MCF 10A (cell line): Measurements from ENCODE around the gene DCLRE1B. TPM values are rescaled to one million over a fixed set of nuclear protein-coding genes. Genes with fewer than 3 reads are reported as not detected.

ENCODE experiments used
- BruUV-seq: library from RNA; stranded (reverse); fragments of 400-500 nt; replicated peaks from 2 replicates; lab custom pipeline; 2021; lab: Mats Ljungman, UMichigan
- CTCF ChIA-PET: fragments of 300-600 bp; sonication (Branson Sonifier 250); formaldehyde crosslinking; extraction: SDS; loops from one replicate; lab custom pipeline; 2021; ENCODE audit warnings: antibody characterized with exemption, inconsistent platforms; lab: Yijun Ruan, JAX
- POLR2A ChIA-PET: fragments of 300-600, 350-650 bp; sonication (Branson Sonifier 250); formaldehyde crosslinking; extraction: SDS; loops from one replicate; lab custom pipeline; 2020; ENCODE audit warnings: antibody characterized with exemption, inconsistent platforms; lab: Yijun Ruan, JAX
- DNase-seq: peaks from one replicate; pipeline ENCODE4 v3.0.0-alpha.2; 2018; ENCODE audit not compliant: unreplicated experiment
- H3K27ac Mint-ChIP-seq: one replicate; pipeline ENCODE4 v1.8.0; 2022; ENCODE audit warnings: mild to moderate bottlenecking, low read depth, mixed read lengths; ENCODE audit not compliant: unreplicated experiment
- H3K27me3 Mint-ChIP-seq: one replicate; pipeline ENCODE4 v1.8.0; 2022; ENCODE audit warnings: mixed read lengths; ENCODE audit not compliant: insufficient read depth, unreplicated experiment
- H3K36me3 Mint-ChIP-seq: one replicate; pipeline ENCODE4 v1.8.0; 2022; ENCODE audit warnings: mild to moderate bottlenecking, moderate library complexity, mixed read lengths; ENCODE audit not compliant: insufficient read depth, unreplicated experiment
- H3K4me1 Mint-ChIP-seq: one replicate; pipeline ENCODE4 v1.8.0; 2022; ENCODE audit warnings: mixed read lengths; ENCODE audit not compliant: insufficient read depth, unreplicated experiment
- H3K4me3 Mint-ChIP-seq: one replicate; pipeline ENCODE4 v1.8.0; 2022; ENCODE audit warnings: mild to moderate bottlenecking, moderate library complexity, mixed read lengths; ENCODE audit not compliant: unreplicated experiment
- H3K9me3 Mint-ChIP-seq: one replicate; pipeline ENCODE4 v1.8.0; 2022; ENCODE audit warnings: mixed read lengths; ENCODE audit not compliant: unreplicated experiment
- intact Hi-C: fragments of 100-400 bp; cut with micrococcal nuclease; formaldehyde crosslinking; loops from 2 replicates; pipeline ENCODE4 v1.14.1; 2022
- total RNA-seq: library from RNA; stranded (reverse); gene quantifications from 2 replicates; pipeline ENCODE4 v1.2.3, GENCODE V29; 2022
- TF ChIP-seq, protein P1 (sequence below): fragments of 200-600 bp; IDR thresholded peaks from one replicate; pipeline ENCODE4 v1.8.0; 2022; ENCODE audit warnings: antibody characterized with exemption, mild to moderate bottlenecking; ENCODE audit not compliant: unreplicated experiment

Gene DCLRE1B
- total RNA-seq, 1 experiment from 2014 or later: 8.1 TPM

DNA sequence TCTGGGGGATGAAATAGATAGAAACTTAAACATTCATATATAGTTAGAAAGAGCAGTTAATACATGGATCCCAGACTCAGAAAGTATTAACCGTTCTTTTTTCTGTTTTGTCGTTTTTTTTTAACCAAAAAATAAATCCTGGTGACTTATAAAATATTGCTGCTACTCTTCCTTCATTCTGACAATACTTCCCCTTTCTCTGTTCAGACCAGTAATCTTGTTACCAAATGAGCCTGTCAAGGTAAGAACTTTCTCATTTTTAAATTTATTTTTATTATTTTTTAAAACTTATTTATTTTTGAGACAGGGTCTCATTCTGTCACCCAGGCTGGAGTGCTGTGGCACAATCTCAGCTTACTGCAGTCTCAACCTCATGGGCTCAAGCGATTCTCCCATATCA is 47.4 kb upstream of the DCLRE1B start:
- H3K27ac Mint-ChIP-seq: no peak overlapping the region
- no peaks in the 10 kb centered on the region for H3K9me3 Mint-ChIP-seq
- H3K36me3 Mint-ChIP-seq: no peaks in the 10 kb centered on the region
- intact Hi-C loops: no loop called here
- TF ChIP-seq, protein P1, sequence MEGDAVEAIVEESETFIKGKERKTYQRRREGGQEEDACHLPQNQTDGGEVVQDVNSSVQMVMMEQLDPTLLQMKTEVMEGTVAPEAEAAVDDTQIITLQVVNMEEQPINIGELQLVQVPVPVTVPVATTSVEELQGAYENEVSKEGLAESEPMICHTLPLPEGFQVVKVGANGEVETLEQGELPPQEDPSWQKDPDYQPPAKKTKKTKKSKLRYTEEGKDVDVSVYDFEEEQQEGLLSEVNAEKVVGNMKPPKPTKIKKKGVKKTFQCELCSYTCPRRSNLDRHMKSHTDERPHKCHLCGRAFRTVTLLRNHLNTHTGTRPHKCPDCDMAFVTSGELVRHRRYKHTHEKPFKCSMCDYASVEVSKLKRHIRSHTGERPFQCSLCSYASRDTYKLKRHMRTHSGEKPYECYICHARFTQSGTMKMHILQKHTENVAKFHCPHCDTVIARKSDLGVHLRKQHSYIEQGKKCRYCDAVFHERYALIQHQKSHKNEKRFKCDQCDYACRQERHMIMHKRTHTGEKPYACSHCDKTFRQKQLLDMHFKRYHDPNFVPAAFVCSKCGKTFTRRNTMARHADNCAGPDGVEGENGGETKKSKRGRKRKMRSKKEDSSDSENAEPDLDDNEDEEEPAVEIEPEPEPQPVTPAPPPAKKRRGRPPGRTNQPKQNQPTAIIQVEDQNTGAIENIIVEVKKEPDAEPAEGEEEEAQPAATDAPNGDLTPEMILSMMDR: no peak
- no TSS peak for BruUV-seq
- CTCF ChIA-PET: interaction anchor here (0.6 to 2.6 kb wide), 2 partner anchors 12 to 28 kb away, joined by 3 to 9 read pairs; no protein-coding TSS in a partner anchor
- H3K4me3 Mint-ChIP-seq: no peak overlapping the region
- DNase-seq: no peak
- H3K4me1 Mint-ChIP-seq: peaks cover 23% of the 10 kb centered on the region
- POLR2A ChIA-PET: no interaction called here
- H3K27me3 Mint-ChIP-seq: no peaks in the 10 kb centered on the region

DNA sequence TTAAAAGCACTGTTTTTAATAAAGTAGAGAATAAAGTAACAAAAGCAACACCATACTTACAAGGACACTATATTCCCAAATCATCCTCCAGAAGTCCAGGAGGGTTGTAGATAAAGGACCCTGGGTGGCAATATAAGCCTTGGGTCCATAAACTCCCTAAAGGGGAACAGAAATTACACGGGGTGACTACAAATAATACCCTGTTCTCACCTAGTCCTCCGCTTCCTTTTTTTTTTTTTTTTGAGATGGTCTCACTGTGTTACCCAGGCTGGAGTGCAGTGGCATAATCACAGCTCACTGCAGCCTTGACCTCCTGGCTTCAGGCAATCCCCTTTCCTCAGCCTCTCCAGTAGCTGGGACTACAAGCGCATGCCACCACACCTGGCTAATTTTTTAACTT is 46.7 kb upstream of the DCLRE1B start:
- no TSS peak for BruUV-seq
- no peaks in the 10 kb centered on the region for H3K27me3 Mint-ChIP-seq
- TF ChIP-seq, protein P1: no peak
- POLR2A ChIA-PET: no interaction called here
- no peaks in the 10 kb centered on the region for H3K36me3 Mint-ChIP-seq
- peaks cover 23% of the 10 kb centered on the region for H3K4me1 Mint-ChIP-seq
- no peaks in the 10 kb centered on the region for H3K9me3 Mint-ChIP-seq
- intact Hi-C loops: no loop called here
- DNase-seq: no peak
- H3K27ac Mint-ChIP-seq: no peak overlapping the region
- CTCF ChIA-PET: interaction anchor here (0.6 to 1.2 kb wide), 2 partner anchors 23 to 27 kb away, joined by 3 read pairs; no protein-coding TSS in a partner anchor
- no peak overlapping the region for H3K4me3 Mint-ChIP-seq

DNA sequence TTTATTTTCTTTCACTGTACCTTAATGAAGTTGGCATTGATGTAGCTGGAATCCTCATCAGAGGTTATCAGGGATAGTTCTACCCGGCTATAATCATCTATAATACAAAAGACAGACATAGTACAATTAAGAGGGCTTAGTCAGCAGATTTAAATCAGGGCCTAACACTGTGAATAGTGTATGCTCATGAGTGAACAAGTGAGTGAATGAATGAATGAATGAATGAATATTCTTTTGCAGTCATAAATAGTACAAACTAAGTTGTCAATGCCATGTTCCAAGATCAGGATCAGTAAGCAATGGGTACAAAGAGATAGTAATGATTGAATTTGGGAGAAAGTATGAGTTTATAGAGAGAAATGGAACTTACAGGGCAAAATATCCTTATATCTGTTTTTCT is 46.1 kb upstream of the DCLRE1B start:
- Mint-ChIP-seq H3K27me3 (no peaks in the 10 kb centered on the region), H3K27ac (no peak overlapping the region), H3K36me3 (no peaks in the 10 kb centered on the region), H3K4me3 (no peak overlapping the region), H3K9me3 (no peaks in the 10 kb centered on the region), H3K4me1 (peaks cover 23% of the 10 kb centered on the region)
- TF ChIP-seq, protein P1: no peak
- intact Hi-C loops: no loop called here
- DNase-seq: no peak
- ChIA-PET CTCF (interaction anchor here (0.8 to 1.2 kb wide), 2 partner anchors 24 to 45 kb away, joined by 3 read pairs; partner anchors contain the start of gene AP4B1), POLR2A (interaction anchor here (1.3 kb wide), 1 partner anchor 9 kb away, joined by 3 read pairs; no protein-coding TSS in a partner anchor)
- BruUV-seq: no TSS peak

DNA sequence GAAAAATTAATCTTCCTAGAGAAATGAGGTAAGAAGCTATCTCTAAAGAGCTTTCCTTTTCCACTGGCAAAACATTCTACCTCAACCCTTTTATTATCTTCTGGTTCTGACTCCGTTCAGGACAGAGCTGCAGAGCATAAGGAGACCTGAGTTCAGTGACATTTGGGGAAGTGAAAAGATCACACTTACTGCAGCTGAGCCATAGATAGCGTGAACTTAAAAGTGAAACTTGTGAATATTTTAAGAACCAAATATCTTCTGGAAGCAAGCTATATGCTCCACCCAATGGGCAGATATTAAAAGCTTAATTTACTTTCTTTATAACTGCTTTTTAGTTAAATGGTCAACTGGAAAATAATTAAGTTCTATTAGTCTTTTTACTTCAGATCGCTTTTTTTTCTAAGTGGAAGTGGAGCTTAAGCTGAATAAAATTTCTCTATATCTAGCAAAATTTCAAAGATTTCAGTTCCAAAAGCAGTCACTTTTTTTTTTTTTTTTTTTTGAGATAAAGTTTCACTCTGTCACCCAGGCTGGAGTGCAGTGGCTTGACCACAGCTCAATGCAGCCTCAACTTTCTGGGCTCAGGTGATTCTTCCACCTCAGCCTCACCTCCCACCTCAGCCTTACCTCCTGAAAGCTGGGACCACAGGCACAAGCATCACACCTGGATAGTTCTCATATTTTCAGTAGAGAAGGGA is 45.5 kb upstream of the DCLRE1B start:
- H3K36me3 Mint-ChIP-seq: no peaks in the 10 kb centered on the region
- DNase-seq: no peak
- TF ChIP-seq, protein P1: no peak
- no peaks in the 10 kb centered on the region for H3K27me3 Mint-ChIP-seq
- peaks cover 23% of the 10 kb centered on the region for H3K4me1 Mint-ChIP-seq
- H3K27ac Mint-ChIP-seq: no peak overlapping the region
- BruUV-seq: no TSS peak
- CTCF ChIA-PET: interaction anchor here (0.7 to 1.9 kb wide), 7 partner anchors 15 to 1393 kb away, joined by 3 to 7 read pairs (median 3); partner anchors contain the start of gene AP4B1
- no peaks in the 10 kb centered on the region for H3K9me3 Mint-ChIP-seq
- H3K4me3 Mint-ChIP-seq: no peak overlapping the region
- intact Hi-C loops: no loop called here
- POLR2A ChIA-PET: interaction anchor here (1.3 kb wide), 1 partner anchor 9 kb away, joined by 3 read pairs; no protein-coding TSS in a partner anchor
